ENCODE results near the gene PSEN1.
"Not testable (repeated sequence)": the region's sequence is repeated elsewhere in the genome, so short reads cannot be mapped to it uniquely, and the experiment has no call there.

PSEN1 gene

DNA sequence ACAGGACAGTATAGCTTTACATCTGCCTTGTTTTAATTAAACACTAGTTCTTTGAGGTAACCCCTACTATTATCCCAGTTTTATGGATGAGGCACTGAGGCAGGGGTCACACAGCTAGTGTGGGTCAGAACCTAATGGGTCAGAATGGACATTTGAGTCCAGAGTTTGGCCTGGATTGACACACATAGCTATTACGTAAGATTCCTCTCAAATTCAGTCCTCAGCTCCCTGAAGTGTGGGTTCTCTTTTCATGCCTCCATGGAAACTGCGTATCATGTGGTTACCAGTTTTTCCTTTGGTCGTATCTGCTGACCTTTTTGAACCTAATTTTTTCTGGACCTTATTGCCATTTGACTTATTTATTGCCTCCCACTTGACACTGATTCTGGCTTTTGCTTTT is 40.4 kb downstream of the PSEN1 start:
- H3K9ac ChIP-seq (ENCODE audit: low read depth in 1 of 2, low read length in 2 of 2), result no peak overlapping the region

DNA sequence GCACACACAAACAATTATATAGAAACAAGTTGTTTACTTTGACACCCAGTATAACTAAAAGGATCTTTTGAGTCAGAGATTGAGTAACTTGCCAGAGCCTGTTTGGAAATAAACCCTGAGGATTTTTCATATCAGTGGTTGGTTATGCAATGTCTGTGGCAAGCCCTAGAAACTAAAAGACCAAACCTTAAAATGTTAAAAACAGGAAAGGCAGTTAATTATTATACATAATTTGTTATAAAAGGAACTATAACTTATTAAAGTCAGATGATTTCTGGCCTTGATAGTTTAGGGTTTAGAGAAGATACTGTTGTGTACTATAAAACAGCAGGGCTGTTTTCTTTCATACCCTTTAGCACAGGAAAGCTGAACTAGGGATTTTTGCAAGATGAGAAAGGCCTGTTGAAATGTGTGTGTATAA is 44.1 kb downstream of the PSEN1 start:
- H3K27me3 ChIP-seq (ENCODE audit: control insufficient read depth in 2 of 2, insufficient read depth in 2 of 2, low read length in 2 of 2), result no peaks in the 10 kb centered on the region
- H3K36me3 ChIP-seq (ENCODE audit: control insufficient read depth in 2 of 2, insufficient read depth in 2 of 2, low read length in 2 of 2), result peaks cover 26 to 40% of the 10 kb centered on the region in 2 donors
- H3K9me3 ChIP-seq (ENCODE audit: control insufficient read depth in 2 of 2, low read length in 2 of 2), result no peaks in the 10 kb centered on the region
- no peak overlapping the region for H3K9ac ChIP-seq (ENCODE audit: low read depth in 1 of 2, low read length in 2 of 2)
- H3K27ac ChIP-seq (ENCODE audit: low read depth in 2 of 2, low read length in 2 of 2), result no peak overlapping the region
- H3K4me1 ChIP-seq (ENCODE audit: control insufficient read depth in 2 of 2, insufficient read depth in 2 of 2, low read length in 2 of 2), result no peaks in the 10 kb centered on the region
- H3K4me3 ChIP-seq (ENCODE audit: low read length in 2 of 2), result no peak overlapping the region

More for the DNA sequence above, 40.4 kb downstream of the PSEN1 start:
- Histone ChIP-seq H3K27me3 (ENCODE audit: control insufficient read depth in 2 of 2, insufficient read depth in 2 of 2, low read length in 2 of 2) (no peaks in the 10 kb centered on the region), H3K4me1 (ENCODE audit: control insufficient read depth in 2 of 2, insufficient read depth in 2 of 2, low read length in 2 of 2) (no peaks in the 10 kb centered on the region), H3K4me3 (ENCODE audit: low read length in 2 of 2) (no peak overlapping the region), H3K36me3 (ENCODE audit: control insufficient read depth in 2 of 2, insufficient read depth in 2 of 2, low read length in 2 of 2) (peaks cover 54 to 67% of the 10 kb centered on the region in 2 donors), H3K9me3 (ENCODE audit: control insufficient read depth in 2 of 2, low read length in 2 of 2) (no peaks in the 10 kb centered on the region), H3K27ac (ENCODE audit: low read depth in 2 of 2, low read length in 2 of 2) (no peak overlapping the region)

DNA sequence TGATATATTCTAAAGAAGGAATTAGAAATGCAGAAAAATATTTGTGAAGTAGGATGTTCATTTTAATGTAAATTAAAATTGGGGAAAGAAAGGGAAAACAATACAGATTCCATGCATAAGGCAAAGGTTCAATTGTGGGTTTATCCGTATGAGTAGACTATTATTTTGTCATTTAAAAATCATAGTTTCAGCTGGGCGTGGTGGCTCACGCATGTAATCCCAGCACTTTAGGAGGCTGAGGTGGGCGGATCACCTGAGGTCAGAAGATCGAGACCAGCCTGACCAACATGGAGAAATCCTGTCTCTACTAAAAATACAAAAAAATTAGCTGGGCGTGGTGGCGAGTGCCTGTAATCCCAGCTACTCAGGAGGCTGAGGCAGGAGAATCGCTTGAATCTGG is 44.7 kb downstream of the PSEN1 start:
- H3K9ac ChIP-seq (ENCODE audit: low read depth in 1 of 2, low read length in 2 of 2); H3K27ac ChIP-seq (ENCODE audit: low read depth in 2 of 2, low read length in 2 of 2); H3K27me3 ChIP-seq (ENCODE audit: control insufficient read depth in 2 of 2, insufficient read depth in 2 of 2, low read length in 2 of 2); H3K9me3 ChIP-seq (ENCODE audit: control insufficient read depth in 2 of 2, low read length in 2 of 2); H3K4me1 ChIP-seq (ENCODE audit: control insufficient read depth in 2 of 2, insufficient read depth in 2 of 2, low read length in 2 of 2); H3K4me3 ChIP-seq (ENCODE audit: low read length in 2 of 2): not testable (repeated sequence)
- H3K36me3 ChIP-seq (ENCODE audit: control insufficient read depth in 2 of 2, insufficient read depth in 2 of 2, low read length in 2 of 2), result peaks cover 25 to 36% of the 10 kb centered on the region in 2 donors

DNA sequence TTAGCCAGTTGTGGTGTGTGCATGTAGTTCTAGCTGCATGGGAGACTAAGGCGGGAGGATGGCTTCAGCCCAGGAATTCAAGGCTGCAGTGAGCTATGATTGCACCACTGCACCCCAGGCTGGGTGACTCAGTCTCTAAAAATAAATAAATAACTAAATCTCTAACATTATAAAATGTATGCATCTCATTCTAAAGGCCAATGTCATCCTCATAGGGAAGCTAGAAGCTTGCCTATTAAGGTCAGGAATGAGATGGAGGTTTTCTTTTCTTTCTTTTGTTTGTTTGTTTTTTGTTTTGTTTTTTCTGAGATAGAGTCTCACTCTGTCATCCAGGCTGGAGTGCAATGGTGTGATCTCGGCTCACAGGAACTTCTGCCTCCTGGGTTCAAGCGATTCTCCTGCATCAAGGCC is 52.2 kb downstream of the PSEN1 start:
- H3K4me3 ChIP-seq (ENCODE audit: low read length in 2 of 2), result no peak overlapping the region
- H3K27me3 ChIP-seq (ENCODE audit: control insufficient read depth in 2 of 2, insufficient read depth in 2 of 2, low read length in 2 of 2), result no peaks in the 10 kb centered on the region
- H3K27ac ChIP-seq (ENCODE audit: low read depth in 2 of 2, low read length in 2 of 2), result no peak overlapping the region
- H3K9me3 ChIP-seq (ENCODE audit: control insufficient read depth in 2 of 2, low read length in 2 of 2), result no peaks in the 10 kb centered on the region
- H3K36me3 ChIP-seq (ENCODE audit: control insufficient read depth in 2 of 2, insufficient read depth in 2 of 2, low read length in 2 of 2), result peaks cover 24 to 33% of the 10 kb centered on the region in 2 donors
- H3K9ac ChIP-seq (ENCODE audit: low read depth in 1 of 2, low read length in 2 of 2), result no peak overlapping the region
- no peaks in the 10 kb centered on the region for H3K4me1 ChIP-seq (ENCODE audit: control insufficient read depth in 2 of 2, insufficient read depth in 2 of 2, low read length in 2 of 2)

DNA sequence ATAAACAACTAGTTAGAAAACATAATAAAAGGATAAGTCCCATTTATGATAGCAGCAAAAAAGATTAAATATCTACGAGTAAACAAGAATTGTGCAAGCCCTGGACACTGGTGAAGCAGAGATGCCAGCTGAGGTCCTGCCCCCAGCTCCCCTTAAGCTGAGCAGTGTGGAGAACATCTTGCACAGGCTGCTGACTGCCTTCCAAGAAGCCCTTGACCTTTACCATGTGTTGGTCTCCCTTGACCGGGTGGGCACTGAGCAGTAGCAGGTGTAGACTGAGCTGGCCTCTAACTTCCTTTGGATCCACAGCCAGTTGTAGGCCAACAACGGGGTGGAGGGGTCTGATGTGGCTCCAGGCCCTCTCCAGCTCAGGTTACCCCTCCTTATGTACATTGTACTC is 53.3 kb downstream of the PSEN1 start:
- Histone ChIP-seq H3K4me3 (ENCODE audit: low read length in 2 of 2) (no peak overlapping the region), H3K4me1 (ENCODE audit: control insufficient read depth in 2 of 2, insufficient read depth in 2 of 2, low read length in 2 of 2) (no peaks in the 10 kb centered on the region), H3K9me3 (ENCODE audit: control insufficient read depth in 2 of 2, low read length in 2 of 2) (no peaks in the 10 kb centered on the region), H3K9ac (ENCODE audit: low read depth in 1 of 2, low read length in 2 of 2) (no peak overlapping the region), H3K36me3 (ENCODE audit: control insufficient read depth in 2 of 2, insufficient read depth in 2 of 2, low read length in 2 of 2) (peaks cover 31 to 42% of the 10 kb centered on the region in 2 donors), H3K27me3 (ENCODE audit: control insufficient read depth in 2 of 2, insufficient read depth in 2 of 2, low read length in 2 of 2) (no peaks in the 10 kb centered on the region), H3K27ac (ENCODE audit: low read depth in 2 of 2, low read length in 2 of 2) (no peak overlapping the region)

DNA sequence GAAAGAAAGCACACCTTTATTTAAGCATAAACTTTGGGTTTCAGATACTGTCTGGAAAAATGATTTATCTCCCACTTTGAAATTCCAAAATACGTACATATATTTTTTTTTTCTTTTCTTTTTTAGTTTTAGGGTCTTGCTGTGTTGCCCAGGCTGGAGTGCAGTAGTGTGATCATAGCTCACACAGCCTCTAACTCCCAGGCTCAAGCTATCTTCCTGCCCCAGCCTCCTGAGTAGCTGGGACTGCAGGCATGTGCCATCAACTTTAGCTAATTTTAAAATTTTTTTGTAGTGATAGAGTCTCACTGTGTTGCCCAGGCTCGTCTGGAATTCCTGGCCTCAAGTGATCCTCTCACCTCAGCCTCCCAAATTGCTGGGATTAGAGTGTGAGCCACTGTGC is 55.1 kb downstream of the PSEN1 start:
- Histone ChIP-seq H3K27me3 (ENCODE audit: control insufficient read depth in 2 of 2, insufficient read depth in 2 of 2, low read length in 2 of 2) (no peaks in the 10 kb centered on the region), H3K27ac (ENCODE audit: low read depth in 2 of 2, low read length in 2 of 2) (no peak overlapping the region), H3K4me1 (ENCODE audit: control insufficient read depth in 2 of 2, insufficient read depth in 2 of 2, low read length in 2 of 2) (no peaks in the 10 kb centered on the region), H3K36me3 (ENCODE audit: control insufficient read depth in 2 of 2, insufficient read depth in 2 of 2, low read length in 2 of 2) (peaks cover 39 to 42% of the 10 kb centered on the region in 2 donors), H3K9me3 (ENCODE audit: control insufficient read depth in 2 of 2, low read length in 2 of 2) (no peaks in the 10 kb centered on the region), H3K4me3 (ENCODE audit: low read length in 2 of 2) (no peak overlapping the region), H3K9ac (ENCODE audit: low read depth in 1 of 2, low read length in 2 of 2) (no peak overlapping the region)

DNA sequence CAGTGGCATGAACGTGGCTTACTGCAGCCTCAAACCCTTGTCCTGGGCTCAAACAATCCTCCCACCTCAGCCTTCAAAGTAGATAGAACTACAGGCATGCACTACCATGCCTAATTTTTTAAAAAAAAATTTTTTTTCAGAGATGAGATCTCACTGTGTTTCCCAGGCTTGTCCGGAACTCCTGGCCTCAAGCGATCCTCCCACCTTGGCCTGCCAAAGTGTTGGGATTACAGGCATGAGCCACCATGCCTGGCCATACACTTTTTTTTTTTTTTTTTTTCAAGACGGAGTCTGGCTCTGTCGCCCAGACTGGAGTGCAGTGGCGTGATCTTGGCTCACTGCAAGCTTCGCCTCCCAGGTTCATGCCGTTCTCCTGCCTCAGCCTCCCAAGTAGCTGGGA is 58.0 kb downstream of the PSEN1 start:
- not testable (repeated sequence) for H3K27ac ChIP-seq (ENCODE audit: low read depth in 2 of 2, low read length in 2 of 2); H3K4me3 ChIP-seq (ENCODE audit: low read length in 2 of 2); H3K4me1 ChIP-seq (ENCODE audit: control insufficient read depth in 2 of 2, insufficient read depth in 2 of 2, low read length in 2 of 2); H3K9me3 ChIP-seq (ENCODE audit: control insufficient read depth in 2 of 2, low read length in 2 of 2); H3K27me3 ChIP-seq (ENCODE audit: control insufficient read depth in 2 of 2, insufficient read depth in 2 of 2, low read length in 2 of 2); H3K9ac ChIP-seq (ENCODE audit: low read depth in 1 of 2, low read length in 2 of 2)
- peaks cover 48 to 49% of the 10 kb centered on the region in 2 donors for H3K36me3 ChIP-seq (ENCODE audit: control insufficient read depth in 2 of 2, insufficient read depth in 2 of 2, low read length in 2 of 2)

DNA sequence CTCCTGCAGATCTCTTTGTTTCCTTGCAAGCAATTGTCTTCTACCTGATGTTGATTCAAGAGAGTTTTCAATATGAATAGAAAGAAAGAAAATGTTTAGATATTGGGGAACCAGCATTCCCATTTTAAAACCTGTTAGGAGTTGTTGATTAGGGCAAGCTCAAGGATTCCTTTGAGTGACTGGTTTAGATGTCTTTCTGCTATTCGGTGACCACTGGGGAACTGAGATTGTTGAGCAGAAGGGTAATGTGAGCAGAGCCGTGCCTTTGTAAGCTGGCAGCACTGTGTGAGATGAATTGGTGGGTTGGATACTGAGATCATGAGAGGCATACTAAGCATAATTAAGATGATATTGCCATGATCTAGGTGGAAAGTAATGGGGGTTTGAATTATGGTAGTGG is 61.9 kb downstream of the PSEN1 start:
- Histone ChIP-seq H3K27me3 (ENCODE audit: control insufficient read depth in 2 of 2, insufficient read depth in 2 of 2, low read length in 2 of 2) (no peaks in the 10 kb centered on the region), H3K9ac (ENCODE audit: low read depth in 1 of 2, low read length in 2 of 2) (no peak overlapping the region), H3K27ac (ENCODE audit: low read depth in 2 of 2, low read length in 2 of 2) (no peak overlapping the region), H3K4me3 (ENCODE audit: low read length in 2 of 2) (no peak overlapping the region), H3K9me3 (ENCODE audit: control insufficient read depth in 2 of 2, low read length in 2 of 2) (no peaks in the 10 kb centered on the region), H3K4me1 (ENCODE audit: control insufficient read depth in 2 of 2, insufficient read depth in 2 of 2, low read length in 2 of 2) (no peaks in the 10 kb centered on the region), H3K36me3 (ENCODE audit: control insufficient read depth in 2 of 2, insufficient read depth in 2 of 2, low read length in 2 of 2) (peaks cover 34 to 42% of the 10 kb centered on the region in 2 donors)

DNA sequence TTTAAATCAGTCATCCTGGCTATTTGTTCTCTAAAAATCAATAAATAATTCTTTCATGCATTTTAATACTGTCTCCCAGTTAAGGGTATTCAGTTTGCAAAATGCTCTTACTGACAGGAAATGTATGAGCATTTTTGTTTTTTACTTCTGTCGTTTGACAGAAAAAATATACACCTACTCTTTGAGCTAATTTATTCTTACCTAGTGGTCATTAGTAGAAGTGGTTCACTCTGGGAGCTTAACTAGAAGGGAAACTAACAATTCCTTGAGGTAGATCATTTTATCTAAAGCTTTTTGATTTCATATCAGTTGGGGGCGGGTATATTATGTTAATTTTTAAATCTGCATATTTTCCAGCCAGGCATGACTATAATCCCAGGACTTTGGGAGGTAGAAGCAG is 67.2 kb downstream of the PSEN1 start:
- Histone ChIP-seq H3K4me3 (ENCODE audit: low read length in 2 of 2) (no peak overlapping the region), H3K27ac (ENCODE audit: low read depth in 2 of 2, low read length in 2 of 2) (no peak overlapping the region), H3K4me1 (ENCODE audit: control insufficient read depth in 2 of 2, insufficient read depth in 2 of 2, low read length in 2 of 2) (no peaks in the 10 kb centered on the region), H3K9me3 (ENCODE audit: control insufficient read depth in 2 of 2, low read length in 2 of 2) (no peaks in the 10 kb centered on the region), H3K27me3 (ENCODE audit: control insufficient read depth in 2 of 2, insufficient read depth in 2 of 2, low read length in 2 of 2) (no peaks in the 10 kb centered on the region), H3K36me3 (ENCODE audit: control insufficient read depth in 2 of 2, insufficient read depth in 2 of 2, low read length in 2 of 2) (peaks cover 42 to 53% of the 10 kb centered on the region in 2 donors), H3K9ac (ENCODE audit: low read depth in 1 of 2, low read length in 2 of 2) (no peak overlapping the region)

DNA sequence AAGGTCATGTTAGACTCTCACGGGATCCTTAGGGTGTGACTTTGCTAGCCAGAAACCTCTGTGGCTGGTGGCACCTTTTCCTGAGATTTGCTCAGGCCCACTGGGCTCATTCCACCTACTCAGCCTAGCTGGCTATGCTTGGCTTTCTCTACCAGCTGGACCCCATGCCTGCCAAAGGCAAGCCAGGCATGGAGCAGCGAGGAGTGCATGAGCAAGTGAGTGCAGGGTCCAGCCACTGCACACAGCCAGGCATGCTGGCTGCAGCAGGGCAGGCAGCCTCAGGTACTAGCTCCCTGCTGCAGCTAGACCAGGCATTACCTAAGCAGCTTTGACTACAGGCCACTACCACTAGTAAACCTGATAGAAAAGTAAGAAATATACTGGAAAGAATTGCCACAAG is 71.3 kb downstream of the PSEN1 start:
- no peaks in the 10 kb centered on the region for H3K4me1 ChIP-seq (ENCODE audit: control insufficient read depth in 2 of 2, insufficient read depth in 2 of 2, low read length in 2 of 2)
- H3K27me3 ChIP-seq (ENCODE audit: control insufficient read depth in 2 of 2, insufficient read depth in 2 of 2, low read length in 2 of 2), result no peaks in the 10 kb centered on the region
- H3K9me3 ChIP-seq (ENCODE audit: control insufficient read depth in 2 of 2, low read length in 2 of 2), result no peaks in the 10 kb centered on the region
- peaks cover 61 to 64% of the 10 kb centered on the region in 2 donors for H3K36me3 ChIP-seq (ENCODE audit: control insufficient read depth in 2 of 2, insufficient read depth in 2 of 2, low read length in 2 of 2)
- H3K27ac ChIP-seq (ENCODE audit: low read depth in 2 of 2, low read length in 2 of 2), result no peak overlapping the region
- H3K9ac ChIP-seq (ENCODE audit: low read depth in 1 of 2, low read length in 2 of 2), result no peak overlapping the region
- no peak overlapping the region for H3K4me3 ChIP-seq (ENCODE audit: low read length in 2 of 2)

DNA sequence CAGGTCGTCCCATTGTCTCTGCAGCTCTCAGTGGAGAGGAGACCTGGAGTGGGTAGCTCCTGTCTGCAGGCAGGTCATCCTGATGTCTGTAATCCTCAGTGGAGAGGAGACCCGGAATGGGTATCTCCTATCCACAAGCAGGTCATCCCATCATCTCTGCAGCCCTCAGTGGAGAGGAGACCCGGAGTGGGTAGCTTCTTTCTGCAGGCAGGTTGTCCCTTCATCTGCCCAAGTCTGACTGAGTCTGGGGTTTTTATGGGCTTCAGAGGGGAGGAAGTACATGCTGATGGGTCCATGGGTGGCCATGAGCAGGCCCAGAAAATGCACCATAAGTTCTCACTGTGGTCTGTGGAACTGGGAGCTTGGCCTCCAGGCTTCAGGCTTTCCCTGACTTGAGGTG is 72.1 kb downstream of the PSEN1 start:
- Histone ChIP-seq H3K36me3 (ENCODE audit: control insufficient read depth in 2 of 2, insufficient read depth in 2 of 2, low read length in 2 of 2) (peaks cover 69 to 71% of the 10 kb centered on the region in 2 donors), H3K27me3 (ENCODE audit: control insufficient read depth in 2 of 2, insufficient read depth in 2 of 2, low read length in 2 of 2) (no peaks in the 10 kb centered on the region), H3K4me3 (ENCODE audit: low read length in 2 of 2) (no peak overlapping the region), H3K27ac (ENCODE audit: low read depth in 2 of 2, low read length in 2 of 2) (no peak overlapping the region), H3K4me1 (ENCODE audit: control insufficient read depth in 2 of 2, insufficient read depth in 2 of 2, low read length in 2 of 2) (no peaks in the 10 kb centered on the region), H3K9ac (ENCODE audit: low read depth in 1 of 2, low read length in 2 of 2) (no peak overlapping the region), H3K9me3 (ENCODE audit: control insufficient read depth in 2 of 2, low read length in 2 of 2) (no peaks in the 10 kb centered on the region)

Measured in mucosa of rectum (tissue), 2 donors.